ENCODE data around the gene FRMD4A. TPM values are rescaled to one million over a fixed set of nuclear protein-coding genes. Genes with fewer than 3 reads are reported as not detected.

FRMD4A gene
- total RNA-seq, 1 donor from 2014 or later, result 20.2 TPM

DNA sequence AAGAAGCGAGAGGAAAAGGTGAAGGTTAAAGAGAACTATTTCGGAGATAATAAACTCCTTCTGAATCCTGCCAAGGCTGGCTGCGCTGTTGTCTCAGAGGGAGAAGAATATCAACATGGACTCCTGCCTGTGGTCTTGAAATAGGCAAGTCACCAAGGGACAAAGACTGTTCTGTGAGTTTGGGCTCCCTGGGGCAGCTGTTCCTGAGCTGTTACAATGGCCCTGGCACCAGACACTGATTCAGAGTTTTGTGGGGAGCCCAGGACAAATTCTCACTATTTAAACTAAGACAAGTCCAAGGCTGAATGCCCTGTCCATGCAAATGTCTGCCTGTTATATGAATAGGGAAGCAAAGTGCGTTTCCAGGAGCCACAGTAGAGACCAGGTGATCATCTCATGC is 662.6 kb downstream of the FRMD4A start:
- no peak for DNase-seq (ENCODE audit: low spot score)
- Histone ChIP-seq H3K4me2 (no peak overlapping the region), H3K27me3 (no peaks in the 10 kb centered on the region), H4K20me1 (ENCODE audit: low read depth) (no peaks in the 10 kb centered on the region), H3F3A (ENCODE audit: low read depth) (peaks cover 21% of the 10 kb centered on the region), H3K36me3 (no peaks in the 10 kb centered on the region), H3K79me2 (ENCODE audit: low read depth) (no peaks in the 10 kb centered on the region), H3K9ac (no peak overlapping the region), H2AFZ (replicated peaks) (no peak overlapping the region), H3K4me1 (peaks cover 31% of the 10 kb centered on the region), H3K9me3 (ENCODE audit: low read depth) (no peaks in the 10 kb centered on the region), H3K27ac (no peak overlapping the region), H3K4me3 (no peak overlapping the region)
- TF ChIP-seq EZH2phosphoT487 (IDR thresholded peaks at IDR 0.05) (no peak), EZH2 (IDR thresholded peaks at IDR 0.05) (no peak)
- TF ChIP-seq, protein P1, sequence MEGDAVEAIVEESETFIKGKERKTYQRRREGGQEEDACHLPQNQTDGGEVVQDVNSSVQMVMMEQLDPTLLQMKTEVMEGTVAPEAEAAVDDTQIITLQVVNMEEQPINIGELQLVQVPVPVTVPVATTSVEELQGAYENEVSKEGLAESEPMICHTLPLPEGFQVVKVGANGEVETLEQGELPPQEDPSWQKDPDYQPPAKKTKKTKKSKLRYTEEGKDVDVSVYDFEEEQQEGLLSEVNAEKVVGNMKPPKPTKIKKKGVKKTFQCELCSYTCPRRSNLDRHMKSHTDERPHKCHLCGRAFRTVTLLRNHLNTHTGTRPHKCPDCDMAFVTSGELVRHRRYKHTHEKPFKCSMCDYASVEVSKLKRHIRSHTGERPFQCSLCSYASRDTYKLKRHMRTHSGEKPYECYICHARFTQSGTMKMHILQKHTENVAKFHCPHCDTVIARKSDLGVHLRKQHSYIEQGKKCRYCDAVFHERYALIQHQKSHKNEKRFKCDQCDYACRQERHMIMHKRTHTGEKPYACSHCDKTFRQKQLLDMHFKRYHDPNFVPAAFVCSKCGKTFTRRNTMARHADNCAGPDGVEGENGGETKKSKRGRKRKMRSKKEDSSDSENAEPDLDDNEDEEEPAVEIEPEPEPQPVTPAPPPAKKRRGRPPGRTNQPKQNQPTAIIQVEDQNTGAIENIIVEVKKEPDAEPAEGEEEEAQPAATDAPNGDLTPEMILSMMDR (IDR thresholded peaks at IDR 0.05), result no peak
- Mint-ChIP-seq H3K36me3 (peaks cover 40% of the 10 kb centered on the region), H3K27me3 (ENCODE audit: insufficient read depth, low read depth) (peaks cover 2% of the 10 kb centered on the region), H3K9me3 (no peaks in the 10 kb centered on the region), H3K4me3 (no peak overlapping the region), H3K4me1 (peaks cover 28% of the 10 kb centered on the region), H3K27ac (peak overlapping the region; percentile 64)

DNA sequence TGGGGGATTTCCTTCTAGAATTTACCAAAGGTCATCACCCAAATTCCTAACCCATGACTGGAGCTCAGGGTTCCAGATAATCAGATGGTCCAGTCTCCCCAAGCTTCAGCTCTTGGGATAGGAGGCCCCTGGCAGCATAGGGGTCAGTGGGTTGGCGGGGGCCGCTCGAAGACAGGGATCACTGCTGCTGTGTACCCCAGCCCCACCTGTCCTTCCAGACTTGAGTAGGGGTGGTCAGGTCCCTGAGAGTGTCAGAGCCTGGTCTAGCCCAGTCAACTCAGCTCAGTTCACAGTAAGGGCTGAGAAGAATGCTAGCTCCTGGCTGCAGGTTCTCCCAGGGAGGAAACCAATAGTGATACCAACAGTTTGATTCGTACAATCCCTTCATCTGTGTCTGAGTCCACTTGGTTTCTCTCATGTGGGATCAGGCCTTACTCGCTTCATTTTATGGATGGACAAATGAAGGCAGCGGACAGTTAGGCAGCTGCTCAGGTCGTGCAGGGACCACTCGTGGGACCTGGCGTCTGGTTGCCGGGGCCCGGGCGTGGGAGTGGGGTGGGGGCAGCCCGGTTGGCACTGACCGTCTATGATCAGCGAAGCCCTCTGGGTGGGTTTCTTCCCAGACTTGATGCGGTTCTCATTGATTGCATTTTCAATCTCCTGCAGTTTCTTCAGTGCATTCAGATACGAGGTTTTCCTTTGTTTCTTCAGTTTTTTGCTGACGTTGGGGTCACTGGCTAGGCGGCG is 665.0 kb downstream of the FRMD4A start:
- H3K9me3 Mint-ChIP-seq, result no peaks in the 10 kb centered on the region
- Histone ChIP-seq H3K4me3 (no peak overlapping the region), H3K4me2 (no peak overlapping the region), H3K4me1 (peaks cover 22% of the 10 kb centered on the region), H2AFZ (replicated peaks) (no peak overlapping the region), H3K9ac (no peak overlapping the region), H3K27ac (no peak overlapping the region), H3K36me3 (no peaks in the 10 kb centered on the region), H3K27me3 (no peaks in the 10 kb centered on the region), H3K79me2 (ENCODE audit: low read depth) (no peaks in the 10 kb centered on the region), H4K20me1 (ENCODE audit: low read depth) (no peaks in the 10 kb centered on the region), H3F3A (ENCODE audit: low read depth) (peaks cover 7% of the 10 kb centered on the region), H3K9me3 (ENCODE audit: low read depth) (no peaks in the 10 kb centered on the region)
- no peak for DNase-seq (ENCODE audit: low spot score)
- H3K27ac Mint-ChIP-seq, result no peak overlapping the region
- H3K27me3 Mint-ChIP-seq (ENCODE audit: insufficient read depth, low read depth), result peaks cover 2% of the 10 kb centered on the region
- TF ChIP-seq, protein P1 (IDR thresholded peaks at IDR 0.05), result no peak
- TF ChIP-seq EZH2phosphoT487 (IDR thresholded peaks at IDR 0.05), result no peak
- no peak for TF ChIP-seq EZH2 (IDR thresholded peaks at IDR 0.05)
- no peak overlapping the region for H3K4me3 Mint-ChIP-seq
- H3K36me3 Mint-ChIP-seq, result peaks cover 47% of the 10 kb centered on the region
- H3K4me1 Mint-ChIP-seq, result peaks cover 17% of the 10 kb centered on the region

DNA sequence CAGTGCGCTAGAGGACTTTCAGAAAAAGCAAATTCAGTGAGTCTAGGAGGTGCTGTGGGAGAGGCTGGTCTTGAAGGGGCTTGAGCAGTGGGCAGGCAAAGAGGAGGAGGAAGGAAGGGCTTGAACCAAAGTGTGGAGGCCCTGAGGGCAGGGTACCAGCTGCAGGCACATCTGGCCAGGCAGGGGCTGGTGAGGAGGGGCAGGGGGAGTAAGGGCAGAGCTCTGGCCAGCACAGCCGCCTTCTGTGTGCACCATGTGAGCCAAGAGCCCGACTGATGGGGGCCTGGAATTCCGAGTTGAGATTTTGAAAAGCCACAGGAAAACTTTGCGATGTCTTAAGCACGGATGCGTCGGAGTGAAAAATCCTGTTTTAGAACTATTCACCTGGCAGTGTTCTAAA is 669.5 kb downstream of the FRMD4A start:
- Histone ChIP-seq H3K9me3 (ENCODE audit: low read depth) (no peaks in the 10 kb centered on the region), H2AFZ (replicated peaks) (no peak overlapping the region), H3K4me3 (no peak overlapping the region), H3K27me3 (no peaks in the 10 kb centered on the region), H3K4me1 (peaks cover 19% of the 10 kb centered on the region), H3K79me2 (ENCODE audit: low read depth) (no peaks in the 10 kb centered on the region), H3K9ac (no peak overlapping the region), H3F3A (ENCODE audit: low read depth) (peaks cover 6% of the 10 kb centered on the region), H4K20me1 (ENCODE audit: low read depth) (no peaks in the 10 kb centered on the region), H3K4me2 (no peak overlapping the region), H3K36me3 (no peaks in the 10 kb centered on the region), H3K27ac (peak overlapping the region; percentile 46)
- H3K36me3 Mint-ChIP-seq, result peaks cover 22% of the 10 kb centered on the region
- H3K4me3 Mint-ChIP-seq, result no peak overlapping the region
- H3K27me3 Mint-ChIP-seq (ENCODE audit: insufficient read depth, low read depth), result peaks cover 3% of the 10 kb centered on the region
- H3K4me1 Mint-ChIP-seq, result peaks cover 14% of the 10 kb centered on the region
- no peaks in the 10 kb centered on the region for H3K9me3 Mint-ChIP-seq
- peak; percentile 26 for DNase-seq (ENCODE audit: low spot score)
- TF ChIP-seq EZH2phosphoT487 (IDR thresholded peaks at IDR 0.05) (no peak), EZH2 (IDR thresholded peaks at IDR 0.05) (no peak)
- TF ChIP-seq, protein P1 (IDR thresholded peaks at IDR 0.05), result no peak
- H3K27ac Mint-ChIP-seq, result no peak overlapping the region

Data from neural progenitor cell (in vitro differentiated cells).